Breast epithelium (tissue), 3 donors: Measurements from ENCODE around the gene SHISA8.

Experiments
- CTCF ChIP-seq, 3 donors: fragments of 450-650 bp; IDR thresholded peaks; one replicate each; pipeline ENCODE4 v1.5.1; 2016 to 2017; ENCODE audit warnings: antibody characterized with exemption in 3 of 3, mild to moderate bottlenecking in 3 of 3, moderate library complexity in 3 of 3
- POLR2A ChIP-seq: fragments of 450-650 bp; IDR thresholded peaks from one replicate; pipeline ENCODE4 v1.6.1; 2016; ENCODE audit warnings: antibody characterized with exemption, mild to moderate bottlenecking, moderate library complexity
- POLR2AphosphoS5 ChIP-seq, 3 donors: sonication (generic); formaldehyde crosslinking; IDR thresholded peaks; one replicate each; pipeline ENCODE4 v1.6.1; 2017; ENCODE audit warnings: antibody characterized with exemption in 3 of 3

- TF ChIP-seq CTCF (IDR thresholded peaks at IDR 0.05) (no peak), POLR2A (no peak), POLR2AphosphoS5 (IDR thresholded peaks at IDR 0.05) (no peak)
Observed at GRCh38 chr22:41932353-41932752, 17.5 kb upstream of the SHISA8 start.
